GM23338 (cell line): Measurements from ENCODE around the gene FAM174C. TPM values are rescaled to one million over a fixed set of nuclear protein-coding genes. Genes with fewer than 3 reads are reported as not detected.

Source experiments
- ATAC-seq: fragments of 200-7000 bp; cut with Tn5 transposase; 3 replicates; pipeline ENCODE4 v1.9.1; 2020
- DNase-seq: peaks from one replicate; pipeline ENCODE4 v3.0.0-alpha.2; 2015; ENCODE audit warnings: low spot score
- H2AFZ ChIP-seq: fragments of 200-600 bp; sonication (generic); 2 replicates; pipeline ENCODE4 v1.8.0; 2016; ENCODE audit warnings: antibody characterized with exemption, mild to moderate bottlenecking, moderate library complexity
- H3F3A ChIP-seq: fragments of 200-600 bp; sonication (generic); replicated peaks from 2 replicates; pipeline ENCODE4 v1.8.0; 2017; ENCODE audit warnings: antibody characterized with exemption, mixed run types, low read depth
- H3K27ac ChIP-seq: fragments of 200-600 bp; sonication (generic); 2 replicates; pipeline ENCODE4 v1.6.1; 2016; ENCODE audit warnings: low read depth
- H3K27me3 ChIP-seq: fragments of 200-600 bp; sonication (generic); 2 replicates; pipeline ENCODE4 v1.8.0; 2016; ENCODE audit warnings: mild to moderate bottlenecking, mixed run types, moderate library complexity; ENCODE audit not compliant: insufficient read depth
- H3K36me3 ChIP-seq: fragments of 200-600 bp; sonication (generic); 2 replicates; pipeline ENCODE4 v1.8.0; 2016; ENCODE audit warnings: mild to moderate bottlenecking; ENCODE audit not compliant: insufficient read depth
- H3K4me1 ChIP-seq: fragments of 200-600 bp; sonication (generic); 2 replicates; pipeline ENCODE4 v1.8.0; 2016; ENCODE audit warnings: mild to moderate bottlenecking, moderate library complexity; ENCODE audit not compliant: insufficient read depth
- H3K4me2 ChIP-seq: fragments of 200-600 bp; sonication (generic); 2 replicates; pipeline ENCODE4 v1.7.1; 2017; ENCODE audit warnings: mixed run types
- H3K4me3 ChIP-seq: fragments of 200-600 bp; sonication (generic); 2 replicates; pipeline ENCODE4 v1.6.1; 2016; ENCODE audit warnings: mixed run types
- H3K79me2 ChIP-seq: fragments of 200-600 bp; sonication (generic); replicated peaks from 2 replicates; pipeline ENCODE4 v1.8.0; 2017; ENCODE audit warnings: mild to moderate bottlenecking; ENCODE audit not compliant: insufficient read depth
- H3K9me2 ChIP-seq: fragments of 200-600 bp; sonication (generic); 2 replicates; pipeline ENCODE4 v1.8.0; 2017; ENCODE audit not compliant: insufficient read depth
- H4K20me1 ChIP-seq: fragments of 200-600 bp; sonication (generic); replicated peaks from 2 replicates; pipeline ENCODE4 v1.8.0; 2017; ENCODE audit warnings: mild to moderate bottlenecking; ENCODE audit not compliant: insufficient read depth
- H3K27ac Mint-ChIP-seq: 2 replicates; pipeline ENCODE4 v1.8.0; 2020; ENCODE audit warnings: inconsistent platforms, mild to moderate bottlenecking, moderate library complexity, mixed read lengths
- H3K27me3 Mint-ChIP-seq: 3 replicates; pipeline ENCODE4 v1.8.0; 2022; ENCODE audit warnings: low read depth, mild to moderate bottlenecking, moderate library complexity, mixed read lengths, inconsistent platforms; ENCODE audit not compliant: insufficient read depth, poor library complexity
- H3K36me3 Mint-ChIP-seq: 3 replicates; pipeline ENCODE4 v1.8.0; 2021; ENCODE audit warnings: low read depth, mild to moderate bottlenecking, inconsistent platforms, moderate library complexity, mixed read lengths
- H3K4me1 Mint-ChIP-seq: 3 replicates; pipeline ENCODE4 v1.8.0; 2020; ENCODE audit warnings: mild to moderate bottlenecking, inconsistent platforms, mixed read lengths
- H3K4me3 Mint-ChIP-seq: 3 replicates; pipeline ENCODE4 v1.8.0; 2021; ENCODE audit warnings: moderate library complexity, mild to moderate bottlenecking, inconsistent platforms, mixed read lengths
- H3K9me3 Mint-ChIP-seq: 3 replicates; pipeline ENCODE4 v1.8.0; 2020; ENCODE audit warnings: moderate library complexity, mild to moderate bottlenecking, inconsistent platforms, mixed read lengths
- CREB1 ChIP-seq: fragments of 250-450 bp; sonication (Bioruptor Pico); IDR thresholded peaks from 2 replicates; pipeline ENCODE4 v1.5.0; 2020; ENCODE audit warnings: low read depth, mild to moderate bottlenecking, moderate library complexity
- EZH2 ChIP-seq: fragments of 200-600 bp; sonication (generic); IDR thresholded peaks from one replicate; pipeline ENCODE4 v1.8.0; 2017; ENCODE audit warnings: antibody characterized with exemption, mild to moderate bottlenecking, low read depth; ENCODE audit not compliant: unreplicated experiment
- JUNB ChIP-seq: IDR thresholded peaks from one replicate; pipeline ENCODE4 v1.6.1; 2016; ENCODE audit warnings: antibody characterized with exemption; ENCODE audit not compliant: unreplicated experiment
- POLR2AphosphoS5 ChIP-seq: IDR thresholded peaks from 2 replicates; pipeline ENCODE4 v1.6.1; 2016; ENCODE audit warnings: antibody characterized with exemption, low read depth
- ZNF114 ChIP-seq: fragments of 250-450 bp; sonication (Bioruptor Pico); IDR thresholded peaks from 2 replicates; pipeline ENCODE4 v1.5.0; 2020; ENCODE audit warnings: mild to moderate bottlenecking, moderate library complexity
- ZNF331 ChIP-seq: fragments of 250-450 bp; sonication (Bioruptor Pico); IDR thresholded peaks from 2 replicates; pipeline ENCODE4 v1.5.0; 2020; ENCODE audit warnings: low read depth, mild to moderate bottlenecking, moderate library complexity
- polyA plus RNA-seq: library from polyadenylated mRNA; unstranded; fragments of >200 nt; fragmentation: Nextera tagmentation; extraction: Ambion mirVana; gene quantifications from 2 replicates; pipeline ENCODE4 v1.2.1, GENCODE V29; 2016
- total RNA-seq: library from RNA; depleted of rRNA; stranded (reverse); fragments of >200 nt; shearing (Covaris generic); gene quantifications from 2 replicates; pipeline ENCODE4 v1.2.3, GENCODE V29; 2014
- TF ChIP-seq, protein P1 (sequence below): fragments of 250-450 bp; sonication (Bioruptor Pico); IDR thresholded peaks from 2 replicates; pipeline ENCODE4 v1.5.0; 2020; ENCODE audit warnings: mild to moderate bottlenecking, moderate library complexity

FAM174C gene
- total and polyA plus RNA-seq, 2 experiments from 2014 or later: 60.4 to 68.0 TPM

DNA sequence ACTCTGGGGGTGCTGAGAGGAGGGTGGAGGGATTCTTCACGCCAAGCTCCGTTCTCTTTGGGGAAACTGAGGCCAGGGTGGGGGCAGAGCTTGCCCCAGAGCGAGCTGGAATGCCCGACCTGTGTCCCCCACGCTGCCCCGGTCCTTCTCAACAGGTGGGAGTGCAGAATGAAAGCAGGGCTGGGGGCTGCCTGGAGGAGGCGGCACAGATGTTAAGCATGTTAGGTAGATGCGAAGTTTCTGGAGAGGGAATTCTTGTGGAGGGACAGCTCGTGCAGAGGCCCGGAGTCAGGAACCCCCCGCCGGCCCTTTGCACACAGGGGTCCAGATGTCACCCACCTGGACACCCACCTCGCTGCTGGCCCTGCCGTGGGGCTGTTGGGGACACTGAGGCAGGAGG is 19.4 kb downstream of the FAM174C start:
- H3F3A ChIP-seq: 0 out of 2 replicates have a peak, but pooled peaks cover 5% of the 10 kb centered on the region
- H3K9me2 ChIP-seq: no peaks in the 10 kb centered on the region
- Mint-ChIP-seq H3K4me1 (peaks cover 2% of the 10 kb centered on the region; the same call in 1 of the 3 replicates), H3K36me3 (no peaks in the 10 kb centered on the region), H3K27me3 (peaks cover 7% of the 10 kb centered on the region), H3K9me3 (no peaks in the 10 kb centered on the region), H3K4me3 (peak overlapping the region; percentile 70; the same call in 2 of the 3 replicates), H3K27ac (no peak overlapping the region)
- DNase-seq (no peak), ATAC-seq (no peak)
- H3K4me3 ChIP-seq: no peak overlapping the region; the same call in 1 of the 2 replicates
- H3K4me1 ChIP-seq: no peaks in the 10 kb centered on the region
- peaks cover 4% of the 10 kb centered on the region; the same call in 1 of the 2 replicates for H3K27me3 ChIP-seq
- TF ChIP-seq ZNF331 (no peak), EZH2 (no peak), JUNB (no peak), ZNF114 (no peak), CREB1 (CRISPR knock-in tag) (no peak), POLR2AphosphoS5 (no peak)
- TF ChIP-seq, protein P1, sequence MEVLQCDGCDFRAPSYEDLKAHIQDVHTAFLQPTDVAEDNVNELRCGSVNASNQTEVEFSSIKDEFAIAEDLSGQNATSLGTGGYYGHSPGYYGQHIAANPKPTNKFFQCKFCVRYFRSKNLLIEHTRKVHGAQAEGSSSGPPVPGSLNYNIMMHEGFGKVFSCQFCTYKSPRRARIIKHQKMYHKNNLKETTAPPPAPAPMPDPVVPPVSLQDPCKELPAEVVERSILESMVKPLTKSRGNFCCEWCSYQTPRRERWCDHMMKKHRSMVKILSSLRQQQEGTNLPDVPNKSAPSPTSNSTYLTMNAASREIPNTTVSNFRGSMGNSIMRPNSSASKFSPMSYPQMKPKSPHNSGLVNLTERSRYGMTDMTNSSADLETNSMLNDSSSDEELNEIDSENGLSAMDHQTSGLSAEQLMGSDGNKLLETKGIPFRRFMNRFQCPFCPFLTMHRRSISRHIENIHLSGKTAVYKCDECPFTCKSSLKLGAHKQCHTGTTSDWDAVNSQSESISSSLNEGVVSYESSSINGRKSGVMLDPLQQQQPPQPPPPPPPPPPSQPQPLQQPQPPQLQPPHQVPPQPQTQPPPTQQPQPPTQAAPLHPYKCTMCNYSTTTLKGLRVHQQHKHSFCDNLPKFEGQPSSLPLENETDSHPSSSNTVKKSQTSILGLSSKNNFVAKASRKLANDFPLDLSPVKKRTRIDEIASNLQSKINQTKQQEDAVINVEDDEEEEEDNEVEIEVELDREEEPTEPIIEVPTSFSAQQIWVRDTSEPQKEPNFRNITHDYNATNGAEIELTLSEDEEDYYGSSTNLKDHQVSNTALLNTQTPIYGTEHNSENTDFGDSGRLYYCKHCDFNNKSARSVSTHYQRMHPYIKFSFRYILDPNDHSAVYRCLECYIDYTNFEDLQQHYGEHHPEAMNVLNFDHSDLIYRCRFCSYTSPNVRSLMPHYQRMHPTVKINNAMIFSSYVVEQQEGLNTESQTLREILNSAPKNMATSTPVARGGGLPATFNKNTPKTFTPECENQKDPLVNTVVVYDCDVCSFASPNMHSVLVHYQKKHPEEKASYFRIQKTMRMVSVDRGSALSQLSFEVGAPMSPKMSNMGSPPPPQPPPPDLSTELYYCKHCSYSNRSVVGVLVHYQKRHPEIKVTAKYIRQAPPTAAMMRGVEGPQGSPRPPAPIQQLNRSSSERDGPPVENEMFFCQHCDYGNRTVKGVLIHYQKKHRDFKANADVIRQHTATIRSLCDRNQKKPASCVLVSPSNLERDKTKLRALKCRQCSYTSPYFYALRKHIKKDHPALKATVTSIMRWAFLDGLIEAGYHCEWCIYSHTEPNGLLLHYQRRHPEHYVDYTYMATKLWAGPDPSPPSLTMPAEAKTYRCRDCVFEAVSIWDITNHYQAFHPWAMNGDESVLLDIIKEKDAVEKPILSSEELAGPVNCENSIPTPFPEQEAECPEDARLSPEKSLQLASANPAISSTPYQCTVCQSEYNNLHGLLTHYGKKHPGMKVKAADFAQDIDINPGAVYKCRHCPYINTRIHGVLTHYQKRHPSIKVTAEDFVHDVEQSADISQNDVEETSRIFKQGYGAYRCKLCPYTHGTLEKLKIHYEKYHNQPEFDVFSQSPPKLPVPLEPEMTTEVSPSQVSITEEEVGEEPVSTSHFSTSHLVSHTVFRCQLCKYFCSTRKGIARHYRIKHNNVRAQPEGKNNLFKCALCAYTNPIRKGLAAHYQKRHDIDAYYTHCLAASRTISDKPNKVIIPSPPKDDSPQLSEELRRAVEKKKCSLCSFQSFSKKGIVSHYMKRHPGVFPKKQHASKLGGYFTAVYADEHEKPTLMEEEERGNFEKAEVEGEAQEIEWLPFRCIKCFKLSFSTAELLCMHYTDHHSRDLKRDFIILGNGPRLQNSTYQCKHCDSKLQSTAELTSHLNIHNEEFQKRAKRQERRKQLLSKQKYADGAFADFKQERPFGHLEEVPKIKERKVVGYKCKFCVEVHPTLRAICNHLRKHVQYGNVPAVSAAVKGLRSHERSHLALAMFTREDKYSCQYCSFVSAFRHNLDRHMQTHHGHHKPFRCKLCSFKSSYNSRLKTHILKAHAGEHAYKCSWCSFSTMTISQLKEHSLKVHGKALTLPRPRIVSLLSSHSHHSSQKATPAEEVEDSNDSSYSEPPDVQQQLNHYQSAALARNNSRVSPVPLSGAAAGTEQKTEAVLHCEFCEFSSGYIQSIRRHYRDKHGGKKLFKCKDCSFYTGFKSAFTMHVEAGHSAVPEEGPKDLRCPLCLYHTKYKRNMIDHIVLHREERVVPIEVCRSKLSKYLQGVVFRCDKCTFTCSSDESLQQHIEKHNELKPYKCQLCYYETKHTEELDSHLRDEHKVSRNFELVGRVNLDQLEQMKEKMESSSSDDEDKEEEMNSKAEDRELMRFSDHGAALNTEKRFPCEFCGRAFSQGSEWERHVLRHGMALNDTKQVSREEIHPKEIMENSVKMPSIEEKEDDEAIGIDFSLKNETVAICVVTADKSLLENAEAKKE: no peak
- H2AFZ ChIP-seq: no peak overlapping the region
- H3K36me3 ChIP-seq: no peaks in the 10 kb centered on the region
- no peaks in the 10 kb centered on the region for H4K20me1 ChIP-seq
- H3K27ac ChIP-seq: no peak overlapping the region
- no peaks in the 10 kb centered on the region for H3K79me2 ChIP-seq
- H3K4me2 ChIP-seq: no peak overlapping the region; the same call in 1 of the 2 replicates
